H1 (cell line): ENCODE measurements around the gene CHST4. TPM values are rescaled to one million over a fixed set of nuclear protein-coding genes. Genes with fewer than 3 reads are reported as not detected.

Experiments used
- CTCF ChIA-PET: fragments of 300-600 bp; sonication (Branson Sonifier 250); formaldehyde crosslinking; loops from one replicate; lab custom pipeline; 2021; ENCODE audit not compliant: partially characterized antibody; lab: Charles Lee
- POLR2A ChIA-PET: fragments of 300-600 bp; sonication (Branson Sonifier 250); formaldehyde crosslinking; loops from one replicate; lab custom pipeline; 2021; ENCODE audit warnings: inconsistent platforms; ENCODE audit not compliant: partially characterized antibody; lab: Charles Lee
- DNase-seq, 2 experiments: peaks; one replicate each; pipeline versions ENCODE4 v3.0.0 to v3.0.0-alpha.2; 2010 to 2022; ENCODE audit warnings: low spot score in 2 of 2, low read depth in 1 of 2, mixed read lengths in 1 of 2
- FAIRE-seq: peaks from 2 replicates; lab custom pipeline; 2011; peaks lifted over from hg19 to GRCh38; lab: Jason Lieb, UNC
- H2AFZ ChIP-seq: 2 replicates; pipeline ENCODE4 v1.8.1; 2012; ENCODE audit warnings: low read length, inconsistent platforms
- H2AK5ac ChIP-seq: 2 replicates; pipeline ENCODE4 v1.6.1; 2013; ENCODE audit warnings: low read depth, low read length
- H2BK120ac ChIP-seq: replicated peaks from 2 replicates; pipeline ENCODE3; 2013; ENCODE audit warnings: low read depth, low read length, inconsistent platforms
- H2BK12ac ChIP-seq: 2 replicates; pipeline ENCODE4 v1.6.1; 2013; ENCODE audit warnings: low read depth, low read length
- H2BK15ac ChIP-seq: 2 replicates; pipeline ENCODE4 v1.6.1; 2013; ENCODE audit warnings: low read length
- H2BK20ac ChIP-seq: 2 replicates; pipeline ENCODE4 v1.6.1; 2013; ENCODE audit warnings: low read length
- H2BK5ac ChIP-seq: 2 replicates; pipeline ENCODE4 v1.6.1; 2013; ENCODE audit warnings: low read depth, low read length
- H3K14ac ChIP-seq: 2 replicates; pipeline ENCODE4 v1.6.1; 2013; ENCODE audit warnings: inconsistent platforms; ENCODE audit not compliant: insufficient read length
- H3K18ac ChIP-seq: 2 replicates; pipeline ENCODE4 v1.6.1; 2013; ENCODE audit warnings: low read length; ENCODE audit errors: extremely low read depth
- H3K23ac ChIP-seq: 2 replicates; pipeline ENCODE4 v1.6.1; 2013; ENCODE audit warnings: inconsistent platforms; ENCODE audit not compliant: insufficient read length
- H3K23me2 ChIP-seq: 2 replicates; pipeline ENCODE4 v1.6.1; 2013; ENCODE audit warnings: low read depth, low read length
- H3K27ac ChIP-seq: 2 replicates; pipeline ENCODE4 v1.6.1; 2011; ENCODE audit warnings: low read depth, low read length, inconsistent platforms
- H3K27me3 ChIP-seq, 4 experiments: replicated peaks in 1 of 4; 1 replicate in 1 of 4; 2 replicates in 3 of 4; pipeline versions ENCODE4 v1.6.1 to v1.8.1; 2011 to 2013; ENCODE audit warnings: low read length in 3 of 4, mild to moderate bottlenecking in 3 of 4, inconsistent platforms in 2 of 4, mixed read lengths in 2 of 4, moderate library complexity in 1 of 4; ENCODE audit not compliant: control insufficient read depth in 3 of 4, insufficient read depth in 3 of 4; ENCODE audit errors: extremely low read depth in 1 of 4
- H3K36me3 ChIP-seq, 4 experiments: 2 replicates each; pipeline versions ENCODE4 v1.6.1 to v1.8.1; 2011 to 2013; ENCODE audit warnings: mild to moderate bottlenecking in 4 of 4, low read length in 3 of 4, moderate library complexity in 2 of 4, control low read depth in 1 of 4, inconsistent platforms in 1 of 4; ENCODE audit not compliant: insufficient read depth in 4 of 4, control insufficient read depth in 2 of 4
- H3K4ac ChIP-seq: replicated peaks from 2 replicates; pipeline ENCODE3; 2013; ENCODE audit warnings: low read length, low read depth, mixed read lengths, inconsistent platforms; ENCODE audit not compliant: insufficient read length
- H3K4me1 ChIP-seq, 4 experiments: replicated peaks in 1 of 4; 1 replicate in 1 of 4; 2 replicates in 3 of 4; pipeline versions ENCODE4 v1.6.1 to v1.8.1; 2011 to 2013; ENCODE audit warnings: low read length in 3 of 4, inconsistent platforms in 2 of 4, mixed read lengths in 1 of 4; ENCODE audit not compliant: insufficient read depth in 4 of 4, control insufficient read depth in 3 of 4
- H3K4me2 ChIP-seq, 2 experiments: 2 replicates each; pipeline versions ENCODE4 v1.6.1 to v1.8.1; 2011 to 2013; ENCODE audit warnings: low read depth in 2 of 2, low read length in 2 of 2, control low read depth in 1 of 2, inconsistent platforms in 1 of 2, mild to moderate bottlenecking in 1 of 2; ENCODE audit not compliant: insufficient read depth in 1 of 2
- H3K4me3 ChIP-seq, 4 experiments: fragments of 200-600, 300-600 bp in 1 of 4; sonication (generic), shearing (Covaris generic), sonication (Bioruptor Twin) in 1 of 4; 2 replicates each; pipeline versions ENCODE4 v1.5.1 to v1.8.1; 2011 to 2016; ENCODE audit warnings: low read length in 4 of 4, low read depth in 3 of 4, control low read depth in 2 of 4, inconsistent platforms in 2 of 4, mild to moderate bottlenecking in 2 of 4, mixed read lengths in 1 of 4, moderate library complexity in 1 of 4; ENCODE audit not compliant: insufficient read depth in 2 of 4; ENCODE audit errors: extremely low read depth in 1 of 4
- H3K56ac ChIP-seq: replicated peaks from 2 replicates; pipeline ENCODE3; 2013; ENCODE audit warnings: low read depth, mild to moderate bottlenecking, mixed read lengths, low read length, inconsistent platforms; ENCODE audit not compliant: insufficient read length
- H3K79me1 ChIP-seq: 2 replicates; pipeline ENCODE4 v1.6.1; 2013; ENCODE audit warnings: low read depth, low read length, control low read depth
- H3K79me2 ChIP-seq, 2 experiments: 2 replicates each; pipeline versions ENCODE4 v1.6.1 to v1.8.1; 2012 to 2013; ENCODE audit warnings: low read length in 2 of 2, mild to moderate bottlenecking in 2 of 2, inconsistent platforms in 1 of 2; ENCODE audit not compliant: insufficient read depth in 2 of 2, control insufficient read depth in 1 of 2
- H3K9ac ChIP-seq, 4 experiments: replicated peaks in 1 of 4; 1 replicate in 1 of 4; 2 replicates in 3 of 4; pipeline versions ENCODE4 v1.6.1 to v1.8.1; 2011 to 2013; ENCODE audit warnings: low read depth in 3 of 4, low read length in 3 of 4, control low read depth in 2 of 4, mild to moderate bottlenecking in 2 of 4, moderate library complexity in 2 of 4, inconsistent platforms in 1 of 4; ENCODE audit errors: extremely low read depth in 1 of 4
- H3K9me3 ChIP-seq, 2 experiments: 2 replicates each; pipeline versions ENCODE4 v1.6.1 to v1.8.1; 2012 to 2013; ENCODE audit warnings: mild to moderate bottlenecking in 2 of 2, moderate library complexity in 2 of 2, control low read depth in 1 of 2, inconsistent platforms in 1 of 2, low read depth in 1 of 2, low read length in 1 of 2, mixed read lengths in 1 of 2; ENCODE audit not compliant: insufficient read depth in 2 of 2
- H4K20me1 ChIP-seq, 2 experiments: replicated peaks in 1 of 2; 2 replicates each; pipeline versions ENCODE3 to v1.8.1; 2011 to 2013; ENCODE audit warnings: inconsistent platforms in 2 of 2, low read length in 2 of 2, mild to moderate bottlenecking in 1 of 2; ENCODE audit not compliant: insufficient read depth in 2 of 2, control insufficient read depth in 1 of 2
- H4K5ac ChIP-seq: 2 replicates; pipeline ENCODE4 v1.6.1; 2013; ENCODE audit warnings: low read length, low read depth, mixed read lengths, inconsistent platforms; ENCODE audit not compliant: insufficient read length
- H4K8ac ChIP-seq: 2 replicates; pipeline ENCODE4 v1.8.0; 2013; ENCODE audit warnings: mild to moderate bottlenecking, moderate library complexity, low read length, inconsistent platforms; ENCODE audit not compliant: insufficient read depth; ENCODE audit errors: extremely low read depth
- H4K91ac ChIP-seq: replicated peaks from 2 replicates; pipeline ENCODE3; 2013; ENCODE audit warnings: low read length, mixed read lengths, inconsistent platforms; ENCODE audit not compliant: insufficient read length
- CBX5 ChIP-seq: fragments of 300-800, 300-1000 bp; sonication (generic); IDR thresholded peaks from 2 replicates; pipeline ENCODE4 v1.7.1; 2016; ENCODE audit warnings: antibody characterized with exemption, low read length, low read depth
- CBX8 ChIP-seq: fragments of 300-800, 300-1000 bp; sonication (generic); IDR thresholded peaks from 2 replicates; pipeline ENCODE4 v1.7.1; 2016; ENCODE audit warnings: low read depth, low read length, borderline replicate concordance
- EP300 ChIP-seq, 2 experiments: IDR thresholded peaks; 1 replicate in 1 of 2; 2 replicates in 1 of 2; pipeline ENCODE4 v1.6.1; 2011 to 2012; ENCODE audit warnings: low read depth in 2 of 2, low read length in 2 of 2, mild to moderate bottlenecking in 2 of 2, borderline replicate concordance in 1 of 2, inconsistent platforms in 1 of 2, moderate library complexity in 1 of 2
- GABPA ChIP-seq: IDR thresholded peaks from 2 replicates; pipeline ENCODE4 v1.6.1; 2011; ENCODE audit warnings: mild to moderate bottlenecking, low read length, moderate library complexity, borderline replicate concordance; ENCODE audit not compliant: insufficient read depth
- JUN ChIP-seq: IDR thresholded peaks from 2 replicates; pipeline ENCODE4 v1.6.1; 2011; ENCODE audit warnings: low read depth, mild to moderate bottlenecking, improper control_type of control experiment, low read length
- KDM4A ChIP-seq: IDR thresholded peaks from one replicate; pipeline ENCODE4 v1.7.1; 2012; ENCODE audit warnings: low read depth, mild to moderate bottlenecking, moderate library complexity, low read length, inconsistent platforms; ENCODE audit not compliant: severe bottlenecking
- NRF1 ChIP-seq: IDR thresholded peaks from 2 replicates; pipeline ENCODE4 v1.6.1; 2011; ENCODE audit warnings: mild to moderate bottlenecking, low read depth, low read length, improper control_type of control experiment
- POLR2AphosphoS5 ChIP-seq: IDR thresholded peaks from 2 replicates; pipeline ENCODE4 v1.6.1; 2011; ENCODE audit warnings: low read depth, low read length
- SIN3A ChIP-seq, 2 experiments: IDR thresholded peaks in 1 of 2; conservative IDR thresholded peaks in 1 of 2; 2 replicates each; pipeline ENCODE4 v1.6.1; 2011 to 2012; ENCODE audit warnings: low read length in 2 of 2, improper control_type of control experiment in 1 of 2, low read depth in 1 of 2, mild to moderate bottlenecking in 1 of 2
- TCF12 ChIP-seq: IDR thresholded peaks from 2 replicates; pipeline ENCODE4 v1.6.1; 2011; ENCODE audit warnings: low read depth, mild to moderate bottlenecking, low read length
- WGBS, 2 experiments: shearing (Covaris generic) in 1 of 2; methylation state at CpG; one replicate each; pipeline versions ENCODE4 v1.1.6 to v1.1.7; 2013 to 2015; ENCODE audit warnings: low lambda C conversion rate in 2 of 2, mixed read lengths in 2 of 2, inconsistent platforms in 1 of 2, low coverage in 1 of 2, missing lambda C conversion rate in 1 of 2; ENCODE audit not compliant: insufficient replicate concordance in 2 of 2, insufficient coverage in 1 of 2, insufficient read length in 1 of 2; ENCODE audit errors: extremely low coverage in 1 of 2, missing lambda C conversion rate in 1 of 2; 5-methylcytosine and 5-hydroxymethylcytosine counted together
- polyA plus RNA-seq, 7 experiments: library from polyadenylated mRNA; depleted of rRNA in 3 of 7; stranded (reverse) in 5 of 7; unstranded in 2 of 7; fragments of >200 nt in 5 of 7; fragments of 200-250 nt in 2 of 7; gene quantifications; 1 replicate in 5 of 7; 2 replicates in 1 of 7; 4 replicates in 1 of 7; pipeline versions ENCODE4 v1.2.1 to v1.2.3, GENCODE V29; 2011 to 2013; ENCODE audit warnings: missing spikeins in 2 of 7, mixed read lengths in 2 of 7
- total RNA-seq: library from RNA; stranded (reverse); fragmentation: NEBNext Ultra II Directional; extraction: Animal tissue kit (Norgen Biotek cat#: 25700); gene quantifications from 2 replicates; pipeline ENCODE4 v1.2.1, GENCODE V29; 2021

The CHST4 gene
- total and polyA plus RNA-seq, 2 of the 8 experiments (the other 6 are each of a cell fraction or from before 2014, with no cell fraction given) = 12.1 to 14.6 TPM

- no peaks in the 10 kb centered on the region for H4K20me1 ChIP-seq
- H4K91ac ChIP-seq = no peak overlapping the region
- CTCF ChIA-PET = interaction anchor here (2.5 kb wide), 1 partner anchor 16 kb away, joined by 6 read pairs; no protein-coding TSS in a partner anchor
- H2AFZ ChIP-seq = no peak overlapping the region
- no peak overlapping the region for H2BK5ac ChIP-seq
- no peaks in the 10 kb centered on the region for H3K79me1 ChIP-seq
- no peak overlapping the region for H3K4me2 ChIP-seq
- H2BK20ac ChIP-seq = no peak overlapping the region
- no peak overlapping the region for H3K23ac ChIP-seq
- FAIRE-seq (peak; percentile 77), DNase-seq (no peak)
- no peak overlapping the region for H3K18ac ChIP-seq
- no peak overlapping the region for H3K27ac ChIP-seq
- H3K36me3 ChIP-seq = no peaks in the 10 kb centered on the region
- no peaks in the 10 kb centered on the region for H3K23me2 ChIP-seq
- H4K5ac ChIP-seq = no peak overlapping the region
- no peak overlapping the region for H3K4ac ChIP-seq
- no peaks in the 10 kb centered on the region for H3K79me2 ChIP-seq
- WGBS, 2 experiments = 77% methylated on average over 3 of the region's 3 CpGs; no CpG with 5 or more reads in 1 of the 2 experiments
- no peak overlapping the region for H2BK12ac ChIP-seq
- no peak for TF ChIP-seq GABPA
- no peak for TF ChIP-seq SIN3A (conservative IDR thresholded peaks at IDR 0.05 in 1 of 2, IDR thresholded peaks at IDR 0.05 in 1 of 2; ENCODE audit: low read depth in 1 of 2, low read length in 2 of 2)
- TF ChIP-seq POLR2AphosphoS5 = no peak
- no peak for TF ChIP-seq CBX8
- TF ChIP-seq NRF1 = no peak
- no peak for TF ChIP-seq TCF12
- TF ChIP-seq EP300 (IDR thresholded peaks at IDR 0.05; ENCODE audit: borderline replicate concordance in 1 of 2, low read depth in 2 of 2, low read length in 2 of 2) = no peak
- no peak for TF ChIP-seq JUN
- TF ChIP-seq CBX5 = no peak
- no peak for TF ChIP-seq KDM4A
- no peak overlapping the region for H4K8ac ChIP-seq
- H2AK5ac ChIP-seq = no peak overlapping the region
- no peak overlapping the region for H3K14ac ChIP-seq
- H3K4me1 ChIP-seq = peaks cover 0 to 4% (median 1%) of the 10 kb centered on the region in 4 experiments; a peak in 4 of 7 replicates
- H3K27me3 ChIP-seq = no peaks in the 10 kb centered on the region
- no peak overlapping the region for H3K9ac ChIP-seq
- POLR2A ChIA-PET = no interaction called here
- H3K56ac ChIP-seq = no peak overlapping the region
- H2BK120ac ChIP-seq = no peak overlapping the region
- H2BK15ac ChIP-seq = no peak overlapping the region
- no peak overlapping the region for H3K4me3 ChIP-seq
- H3K9me3 ChIP-seq = 0 out of 4 replicates have a peak, but pooled peaks cover 0 to 2% of the 10 kb centered on the region in 2 experiments
These were observed 11.2 kb upstream of the CHST4 start for GRCh38 chr16:71515026-71515425.
